A549 (cell line): ENCODE results near the gene LBH. TPM values are rescaled to one million over a fixed set of nuclear protein-coding genes. Genes with fewer than 3 reads are reported as not detected.

Experiments
- ATAC-seq, 2 experiments: fragments of 200-7000 bp in 1 of 2; fragments of >200 bp in 1 of 2; cut with Nextera tagmentation in 1 of 2; cut with Tn5 transposase in 1 of 2; 3 replicates each; pipeline versions ENCODE4 v1.8.0 to v1.9.1; 2018 to 2020; ENCODE audit warnings: mild to moderate bottlenecking in 1 of 2, moderate library complexity in 1 of 2
- CTCF ChIA-PET: fragments of 300-600 bp; sonication (Branson Sonifier 250); formaldehyde crosslinking; extraction: SDS; loops from one replicate; lab custom pipeline; 2021; ENCODE audit warnings: antibody characterized with exemption, inconsistent platforms; lab: Yijun Ruan, JAX
- POLR2A ChIA-PET: fragments of 350-600 bp; formaldehyde crosslinking; extraction: SDS; loops from one replicate; lab custom pipeline; 2021; ENCODE audit warnings: antibody characterized with exemption, inconsistent platforms; lab: Yijun Ruan, JAX
- DNase-seq, 2 experiments: peaks; one replicate each; pipeline versions ENCODE4 v3.0.0 to v3.0.0-alpha.2; 2011 to 2016; ENCODE audit warnings: low read depth in 1 of 2, low spot score in 1 of 2
- FAIRE-seq: peaks from 2 replicates; lab custom pipeline; 2011; peaks lifted over from hg19 to GRCh38; lab: Jason Lieb, UNC
- H3K27ac ChIP-seq, 2 experiments: fragments of >200 bp; sonication (Bioruptor Twin); formaldehyde crosslinking; 3 replicates each; pipeline ENCODE4 v1.5.1; 2016 to 2017
- H3K4me1 ChIP-seq: fragments of >200 bp; sonication (Bioruptor Twin); formaldehyde crosslinking; 3 replicates; pipeline ENCODE4 v1.6.1; 2016
- H3K4me2 ChIP-seq: fragments of >200 bp; sonication (Bioruptor Twin); formaldehyde crosslinking; 3 replicates; pipeline ENCODE4 v1.6.1; 2016
- H3K4me3 ChIP-seq: fragments of >200 bp; sonication (Bioruptor Twin); formaldehyde crosslinking; 3 replicates; pipeline ENCODE4 v1.5.1; 2016
- H3K9me3 ChIP-seq: fragments of >200 bp; sonication (Bioruptor Twin); formaldehyde crosslinking; 3 replicates; pipeline ENCODE4 v1.6.1; 2016
- BHLHE40 ChIP-seq: IDR thresholded peaks from 2 replicates; pipeline ENCODE4 v1.6.1; 2012; ENCODE audit warnings: low read depth, low read length, inconsistent platforms
- CBX2 ChIP-seq: fragments of 200-600 bp; sonication (generic); IDR thresholded peaks from 2 replicates; pipeline ENCODE4 v1.6.1; 2016; ENCODE audit warnings: low read depth, mild to moderate bottlenecking, borderline replicate concordance
- CBX8 ChIP-seq: fragments of 200-600 bp; sonication (generic); IDR thresholded peaks from 2 replicates; pipeline ENCODE4 v1.6.1; 2016
- E2F6 ChIP-seq: IDR thresholded peaks from 2 replicates; pipeline ENCODE4 v1.6.1; 2012; ENCODE audit warnings: low read depth, borderline replicate concordance
- EP300 ChIP-seq, 2 experiments: fragments of >200 bp; sonication (Bioruptor Twin); formaldehyde crosslinking; IDR thresholded peaks; 2 replicates in 1 of 2; 3 replicates in 1 of 2; pipeline ENCODE4 v1.6.1; 2016 to 2017
- ESRRA ChIP-seq: fragments of 150-350 bp; IDR thresholded peaks from 2 replicates; pipeline ENCODE4 v1.6.1; 2014; ENCODE audit warnings: mild to moderate bottlenecking, low read length, borderline replicate concordance
- FOSL2 ChIP-seq, 2 experiments: fragments of 450-650 bp in 1 of 2; fragments of >200 bp in 1 of 2; sonication (Bioruptor Twin) in 1 of 2; formaldehyde crosslinking; IDR thresholded peaks; 2 replicates each; pipeline versions ENCODE4 v1.5.0 to v1.6.1; 2016 to 2020; ENCODE audit warnings: mild to moderate bottlenecking in 1 of 2, moderate library complexity in 1 of 2
- FOXS1 ChIP-seq: fragments of 250-450 bp; sonication (Bioruptor Pico); IDR thresholded peaks from 2 replicates; pipeline ENCODE4 v1.5.0; 2020; ENCODE audit warnings: mild to moderate bottlenecking, moderate library complexity
- GATA3 ChIP-seq: IDR thresholded peaks from 2 replicates; pipeline ENCODE4 v1.6.1; 2012; ENCODE audit warnings: borderline replicate concordance
- HOXA7 ChIP-seq: fragments of 250-450 bp; sonication (Bioruptor Pico); IDR thresholded peaks from 2 replicates; pipeline ENCODE4 v1.5.0; 2020; ENCODE audit warnings: mild to moderate bottlenecking, moderate library complexity
- HOXB13 ChIP-seq: fragments of 250-450 bp; sonication (Bioruptor Pico); IDR thresholded peaks from 2 replicates; pipeline ENCODE4 v1.5.0; 2020; ENCODE audit warnings: low read depth, mild to moderate bottlenecking, moderate library complexity
- HOXB5 ChIP-seq: fragments of 250-450 bp; sonication (Bioruptor Pico); IDR thresholded peaks from 2 replicates; pipeline ENCODE4 v1.5.0; 2020; ENCODE audit warnings: mild to moderate bottlenecking, moderate library complexity
- JUN ChIP-seq, 2 experiments: fragments of >200 bp; sonication (Bioruptor Twin); formaldehyde crosslinking; IDR thresholded peaks; 2 replicates in 1 of 2; 3 replicates in 1 of 2; pipeline ENCODE4 v1.6.1; 2016 to 2017
- JUNB ChIP-seq: fragments of >200 bp; sonication (Bioruptor Twin); formaldehyde crosslinking; IDR thresholded peaks from 2 replicates; pipeline ENCODE4 v1.6.1; 2016
- KDM1A ChIP-seq: fragments of 200-600 bp; sonication (generic); IDR thresholded peaks from 2 replicates; pipeline ENCODE4 v1.6.1; 2016; ENCODE audit warnings: low read depth, mild to moderate bottlenecking
- MAFK ChIP-seq: fragments of 450-650 bp; IDR thresholded peaks from 2 replicates; pipeline ENCODE4 v1.6.1; 2014; ENCODE audit not compliant: partially characterized antibody
- POLR2AphosphoS2 ChIP-seq: conservative IDR thresholded peaks from 2 replicates; pipeline ENCODE4 v1.6.1; 2012; ENCODE audit warnings: low read length, improper control_type of control experiment, inconsistent platforms
- RAD21 ChIP-seq, 2 experiments: fragments of >200 bp in 1 of 2; sonication (Bioruptor Twin) in 1 of 2; formaldehyde crosslinking in 1 of 2; IDR thresholded peaks in 1 of 2; conservative IDR thresholded peaks in 1 of 2; 2 replicates in 1 of 2; 3 replicates in 1 of 2; pipeline ENCODE4 v1.6.1; 2012 to 2018; ENCODE audit warnings: inconsistent platforms in 1 of 2
- RCOR1 ChIP-seq: fragments of 150-350 bp; IDR thresholded peaks from 2 replicates; pipeline ENCODE4 v1.6.1; 2014; ENCODE audit warnings: antibody characterized with exemption, low read length, low read depth
- RNF2 ChIP-seq: fragments of 200-600 bp; sonication (generic); IDR thresholded peaks from 2 replicates; pipeline ENCODE4 v1.6.1; 2016; ENCODE audit warnings: low read depth, mild to moderate bottlenecking, antibody characterized with exemption, moderate library complexity, borderline replicate concordance
- SMC3 ChIP-seq: fragments of >200 bp; sonication (Bioruptor Twin); formaldehyde crosslinking; IDR thresholded peaks from 3 replicates; pipeline ENCODE4 v1.6.1; 2018; ENCODE audit warnings: inconsistent platforms
- ZC3H11A ChIP-seq: fragments of 450-650 bp; IDR thresholded peaks from 2 replicates; pipeline ENCODE4 v1.6.1; 2014; ENCODE audit warnings: antibody characterized with exemption, mild to moderate bottlenecking
- ZNF302 ChIP-seq: fragments of 250-450 bp; sonication (Bioruptor Pico); IDR thresholded peaks from 2 replicates; pipeline ENCODE4 v1.9.0; 2021; ENCODE audit warnings: inconsistent platforms, mild to moderate bottlenecking, moderate library complexity
- WGBS: methylation state at CpG from one replicate; pipeline ENCODE4 v1.1.6; 2017; ENCODE audit errors: missing lambda C conversion rate; 5-methylcytosine and 5-hydroxymethylcytosine counted together
- polyA plus RNA-seq, 4 experiments: library from polyadenylated mRNA; depleted of rRNA in 3 of 4; stranded (reverse); fragments of >200 nt; fragmentation: RNase III in 1 of 4; extraction: RNeasy Plus Mini Kit Qiagen cat#74134 plus additional on column Dnase treatment in 1 of 4; gene quantifications; 2 replicates in 3 of 4; 3 replicates in 1 of 4; pipeline ENCODE4 v1.2.3, GENCODE V29; 2011 to 2017
- TF ChIP-seq, protein P1 (sequence below): fragments of 150-350 bp; IDR thresholded peaks from 2 replicates; pipeline ENCODE4 v1.6.1; 2014; ENCODE audit warnings: low read depth, mild to moderate bottlenecking, low read length
- TF ChIP-seq, protein P2 (sequence below): fragments of 250-450 bp; sonication (Bioruptor Pico); IDR thresholded peaks from 2 replicates; pipeline ENCODE4 v1.5.0; 2020; ENCODE audit warnings: low read depth, mild to moderate bottlenecking, moderate library complexity
- TF ChIP-seq, protein P3 (sequence below): IDR thresholded peaks from 2 replicates; pipeline ENCODE4 v1.6.1; 2012

The LBH gene
- polyA plus RNA-seq, 2 of the 4 experiments (the other 2 are of a cell fraction), result 163 to 216 TPM

DNA sequence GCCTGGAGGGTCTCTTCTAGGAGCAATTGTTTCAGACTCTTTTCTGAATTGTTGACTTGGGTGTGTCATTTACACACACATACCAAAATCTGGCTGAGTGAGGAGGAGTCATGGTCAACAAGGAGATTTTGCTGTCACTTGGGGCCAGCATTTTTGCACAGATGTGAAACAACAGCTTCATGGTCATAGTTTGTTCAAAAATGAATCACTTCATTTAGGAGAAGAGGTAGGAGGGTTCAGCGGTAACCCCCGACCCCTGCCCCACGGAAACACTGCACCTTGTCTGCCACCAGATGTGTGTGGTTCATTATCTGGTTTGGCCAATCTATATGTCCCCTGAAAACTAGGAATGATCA lies 42.2 kb downstream of the LBH start:
- FAIRE-seq (no peak), ATAC-seq (peak; percentile 8 to 53; a peak in 4 of 6 replicates), DNase-seq (peak; percentile 40 to 91)
- H3K9me3 ChIP-seq, result no peaks in the 10 kb centered on the region
- H3K4me2 ChIP-seq, result peak overlapping the region; percentile 70
- H3K27ac ChIP-seq, result peak overlapping the region; percentile 82 to 91
- POLR2A ChIA-PET, result interaction anchor here (0.8 to 4.1 kb wide), 6 partner anchors 12 to 173 kb away, joined by 3 to 70 read pairs (median 4); partner anchors contain the start of genes LBH and LCLAT1
- H3K4me1 ChIP-seq, result peaks cover 60% of the 10 kb centered on the region
- no peak for TF ChIP-seq E2F6
- peak; percentile 62; the same call in 1 of the 2 replicates for TF ChIP-seq GATA3
- peak; percentile 73; the same call in 1 of the 2 replicates for TF ChIP-seq JUNB
- TF ChIP-seq ZC3H11A, result no peak
- TF ChIP-seq MAFK, result peak; percentile 0
- TF ChIP-seq JUN (IDR thresholded peaks at IDR 0.05), result peak in 1 of 2 experiments; percentile 59; a peak in 3 of 5 replicates
- no peak for TF ChIP-seq ZNF302
- no peak for TF ChIP-seq POLR2AphosphoS2
- TF ChIP-seq RNF2, result no peak
- TF ChIP-seq ESRRA, result no peak
- no peak for TF ChIP-seq HOXA7 (CRISPR knock-in tag)
- TF ChIP-seq BHLHE40, result no peak
- TF ChIP-seq FOXS1 (CRISPR knock-in tag), result peak; percentile 24; the same call in 1 of the 2 replicates
- peak in 1 of 2 experiments; percentile 1; a peak in 2 of 5 replicates for TF ChIP-seq EP300 (IDR thresholded peaks at IDR 0.05)
- peak; percentile 7 to 34; a peak in 3 of 5 replicates for TF ChIP-seq RAD21 (conservative IDR thresholded peaks at IDR 0.05 in 1 of 2, IDR thresholded peaks at IDR 0.05 in 1 of 2)
- 0% methylated on average over 3 of the region's 3 CpGs for WGBS
- CTCF ChIA-PET, result interaction anchor here (0.8 to 8.8 kb wide), 10 partner anchors 8 to 434 kb away, joined by 3 to 39 read pairs (median 4); no protein-coding TSS in a partner anchor
- no peak overlapping the region for H3K4me3 ChIP-seq

- TF ChIP-seq, protein P1, sequence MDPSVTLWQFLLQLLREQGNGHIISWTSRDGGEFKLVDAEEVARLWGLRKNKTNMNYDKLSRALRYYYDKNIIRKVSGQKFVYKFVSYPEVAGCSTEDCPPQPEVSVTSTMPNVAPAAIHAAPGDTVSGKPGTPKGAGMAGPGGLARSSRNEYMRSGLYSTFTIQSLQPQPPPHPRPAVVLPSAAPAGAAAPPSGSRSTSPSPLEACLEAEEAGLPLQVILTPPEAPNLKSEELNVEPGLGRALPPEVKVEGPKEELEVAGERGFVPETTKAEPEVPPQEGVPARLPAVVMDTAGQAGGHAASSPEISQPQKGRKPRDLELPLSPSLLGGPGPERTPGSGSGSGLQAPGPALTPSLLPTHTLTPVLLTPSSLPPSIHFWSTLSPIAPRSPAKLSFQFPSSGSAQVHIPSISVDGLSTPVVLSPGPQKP, result no peak
- no peak for TF ChIP-seq HOXB5 (CRISPR knock-in tag)
- TF ChIP-seq, protein P2, sequence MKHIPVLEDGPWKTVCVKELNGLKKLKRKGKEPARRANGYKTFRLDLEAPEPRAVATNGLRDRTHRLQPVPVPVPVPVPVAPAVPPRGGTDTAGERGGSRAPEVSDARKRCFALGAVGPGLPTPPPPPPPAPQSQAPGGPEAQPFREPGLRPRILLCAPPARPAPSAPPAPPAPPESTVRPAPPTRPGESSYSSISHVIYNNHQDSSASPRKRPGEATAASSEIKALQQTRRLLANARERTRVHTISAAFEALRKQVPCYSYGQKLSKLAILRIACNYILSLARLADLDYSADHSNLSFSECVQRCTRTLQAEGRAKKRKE, result no peak
- TF ChIP-seq E2F6, result no peak
- TF ChIP-seq FOSL2 (IDR thresholded peaks at IDR 0.05), result no peak
- TF ChIP-seq FOSL2 (CRISPR knock-in tag; IDR thresholded peaks at IDR 0.05), result no peak
- TF ChIP-seq JUN (IDR thresholded peaks at IDR 0.05), result no peak
- TF ChIP-seq KDM1A, result no peak
- no peak for TF ChIP-seq RCOR1
- TF ChIP-seq, protein P3, sequence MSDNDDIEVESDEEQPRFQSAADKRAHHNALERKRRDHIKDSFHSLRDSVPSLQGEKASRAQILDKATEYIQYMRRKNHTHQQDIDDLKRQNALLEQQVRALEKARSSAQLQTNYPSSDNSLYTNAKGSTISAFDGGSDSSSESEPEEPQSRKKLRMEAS, result no peak
- no peak for TF ChIP-seq HOXB13
- TF ChIP-seq CBX2, result no peak
- no peak for TF ChIP-seq MAFK
- no peak for TF ChIP-seq CBX8
- TF ChIP-seq SMC3, result no peak
- ChIA-PET POLR2A (interaction anchor here (1.0 to 4.1 kb wide), 7 partner anchors 18 to 172 kb away, joined by 3 to 70 read pairs (median 4); partner anchors contain the start of genes LBH and LCLAT1), CTCF (interaction anchor here (1.0 to 2.1 kb wide), 11 partner anchors 8 to 432 kb away, joined by 3 to 7 read pairs (median 4); no protein-coding TSS in a partner anchor)
- Histone ChIP-seq H3K4me2 (peak overlapping the region; percentile 70), H3K4me3 (no peak overlapping the region), H3K4me1 (peaks cover 58% of the 10 kb centered on the region), H3K27ac (peak overlapping the region; percentile 82 to 91), H3K9me3 (no peaks in the 10 kb centered on the region)
- no peak for DNase-seq
- no peak; a peak in 1 of 6 replicates for ATAC-seq
- 55% methylated on average over 3 of the region's 3 CpGs for WGBS
- FAIRE-seq, result no peak
Measured at GRCh38 chr2:30275256-30275655, 43.9 kb downstream of the LBH start.
